GM23248 (cell line): ENCODE data around the gene NPHP4. TPM values are rescaled to one million over a fixed set of nuclear protein-coding genes. Genes with fewer than 3 reads are reported as not detected.

Experiments used
- DNase-seq: peaks from one replicate; pipeline ENCODE4 v3.0.0-alpha.2; 2015
- H2AFZ ChIP-seq: fragments of 200-600 bp; sonication (generic); 2 replicates; pipeline ENCODE4 v1.6.1; 2016; ENCODE audit warnings: antibody characterized with exemption
- H3F3A ChIP-seq: fragments of 200-600 bp; sonication (generic); 2 replicates; pipeline ENCODE4 v1.6.1; 2016; ENCODE audit warnings: mild to moderate bottlenecking, antibody characterized with exemption, mixed run types; ENCODE audit not compliant: insufficient read depth
- H3K27ac ChIP-seq: fragments of 200-600 bp; sonication (generic); 2 replicates; pipeline ENCODE4 v1.5.1; 2016; ENCODE audit warnings: mild to moderate bottlenecking
- H3K27me3 ChIP-seq: fragments of 200-600 bp; sonication (generic); replicated peaks from 2 replicates; pipeline ENCODE4 v1.6.1; 2016; ENCODE audit warnings: mild to moderate bottlenecking; ENCODE audit not compliant: insufficient read depth
- H3K36me3 ChIP-seq: fragments of 200-600 bp; sonication (generic); 2 replicates; pipeline ENCODE4 v1.6.1; 2016; ENCODE audit warnings: low read depth, mild to moderate bottlenecking
- H3K4me1 ChIP-seq: fragments of 200-600 bp; sonication (generic); 2 replicates; pipeline ENCODE4 v1.6.1; 2016; ENCODE audit warnings: mild to moderate bottlenecking; ENCODE audit not compliant: insufficient read depth
- H3K4me2 ChIP-seq: fragments of 200-600 bp; sonication (generic); one replicate; pipeline ENCODE4 v1.6.1; 2016; ENCODE audit warnings: mild to moderate bottlenecking; ENCODE audit not compliant: unreplicated experiment
- H3K4me3 ChIP-seq: fragments of 200-600 bp; sonication (generic); 2 replicates; pipeline ENCODE4 v1.5.1; 2016; ENCODE audit warnings: mild to moderate bottlenecking
- H3K79me2 ChIP-seq: fragments of 200-600 bp; sonication (generic); 2 replicates; pipeline ENCODE4 v1.6.1; 2016; ENCODE audit warnings: mild to moderate bottlenecking; ENCODE audit not compliant: insufficient read depth
- H3K9ac ChIP-seq: fragments of 200-600 bp; sonication (generic); 2 replicates; pipeline ENCODE4 v1.6.1; 2016; ENCODE audit warnings: mild to moderate bottlenecking
- H3K9me2 ChIP-seq: fragments of 200-600 bp; sonication (generic); 2 replicates; pipeline ENCODE4 v1.6.1; 2016; ENCODE audit warnings: mixed run types, mild to moderate bottlenecking, moderate library complexity; ENCODE audit not compliant: insufficient read depth
- H3K9me3 ChIP-seq: fragments of 200-600 bp; sonication (generic); one replicate; pipeline ENCODE4 v1.6.1; 2017; ENCODE audit warnings: low read depth
- H4K20me1 ChIP-seq: fragments of 200-600 bp; sonication (generic); 2 replicates; pipeline ENCODE4 v1.6.0; 2016; ENCODE audit not compliant: insufficient read depth
- EZH2 ChIP-seq: fragments of 200-600 bp; sonication (generic); IDR thresholded peaks from 2 replicates; pipeline ENCODE4 v1.6.1; 2018; ENCODE audit warnings: antibody characterized with exemption, mild to moderate bottlenecking; ENCODE audit not compliant: insufficient read depth, poor library complexity, severe bottlenecking
- EZH2phosphoT487 ChIP-seq: fragments of 200-600 bp; sonication (generic); IDR thresholded peaks from 2 replicates; pipeline ENCODE4 v1.6.1; 2018; ENCODE audit warnings: antibody characterized with exemption, moderate library complexity, mild to moderate bottlenecking, low read depth; ENCODE audit not compliant: insufficient read depth
- WGBS, 2 experiments: methylation state at CpG; one replicate each; pipeline ENCODE4 v1.1.6; 2015 to 2017; ENCODE audit warnings: low lambda C conversion rate in 2 of 2, low coverage in 1 of 2; ENCODE audit errors: missing lambda C conversion rate in 2 of 2; 5-methylcytosine and 5-hydroxymethylcytosine counted together
- in situ Hi-C: fragments of 300-500 bp; cut with MboI; formaldehyde crosslinking; loops from 2 replicates; pipeline ENCODE4 v1.15.0; 2020
- polyA plus RNA-seq: library from polyadenylated mRNA; unstranded; fragments of >200 nt; fragmentation: Nextera tagmentation; extraction: Ambion mirVana; gene quantifications from 2 replicates; pipeline ENCODE4 v1.2.1, GENCODE V29; 2016
- total RNA-seq: library from RNA; depleted of rRNA; stranded (reverse); fragments of >200 nt; shearing (Covaris generic); gene quantifications from 2 replicates; pipeline ENCODE4 v1.2.3, GENCODE V29; 2014

NPHP4 gene
- total and polyA plus RNA-seq, 2 experiments from 2014 or later = 4.0 to 4.2 TPM

- H2AFZ ChIP-seq = no peak overlapping the region
- 92 to 94% methylated on average over 9 of the region's 9 CpGs for WGBS, 2 experiments
- H3K9me2 ChIP-seq = no peaks in the 10 kb centered on the region
- no peak overlapping the region for H3K27ac ChIP-seq
- no peaks in the 10 kb centered on the region for H3K36me3 ChIP-seq
- no peaks in the 10 kb centered on the region for H3K27me3 ChIP-seq
- H3K79me2 ChIP-seq = no peaks in the 10 kb centered on the region
- in situ Hi-C loops = no loop called here
- no peaks in the 10 kb centered on the region for H4K20me1 ChIP-seq
- H3K4me2 ChIP-seq = no peak overlapping the region
- no peak overlapping the region for H3K4me3 ChIP-seq
- H3K9ac ChIP-seq = no peak overlapping the region
- no peak for DNase-seq
- H3K9me3 ChIP-seq = no peaks in the 10 kb centered on the region
- peaks cover 23% of the 10 kb centered on the region for H3K4me1 ChIP-seq
- no peak for TF ChIP-seq EZH2phosphoT487
- no peak for TF ChIP-seq EZH2
- no peaks in the 10 kb centered on the region for H3F3A ChIP-seq
Observed at GRCh38 chr1:5937373-5937857, 54.8 kb downstream of the NPHP4 start.

GRCh38 chr1:5936621-5937372, 55.4 kb downstream of the NPHP4 start:
- no peaks in the 10 kb centered on the region for H3K9me2 ChIP-seq
- H3K4me2 ChIP-seq = no peak overlapping the region
- no peak overlapping the region for H3K9ac ChIP-seq
- TF ChIP-seq EZH2phosphoT487 = no peak
- no peak for TF ChIP-seq EZH2
- H3K9me3 ChIP-seq = no peaks in the 10 kb centered on the region
- no peaks in the 10 kb centered on the region for H3F3A ChIP-seq
- H3K4me3 ChIP-seq = no peak overlapping the region
- no peak overlapping the region for H2AFZ ChIP-seq
- no peaks in the 10 kb centered on the region for H4K20me1 ChIP-seq
- H3K27ac ChIP-seq = no peak overlapping the region
- no peaks in the 10 kb centered on the region for H3K79me2 ChIP-seq
- in situ Hi-C loops = no loop called here
- WGBS, 2 experiments = 98 to 99% methylated on average over 13 of the region's 13 CpGs
- no peak for DNase-seq
- H3K27me3 ChIP-seq = no peaks in the 10 kb centered on the region
- H3K4me1 ChIP-seq = peaks cover 23% of the 10 kb centered on the region
- no peaks in the 10 kb centered on the region for H3K36me3 ChIP-seq

GRCh38 chr1:5936126-5936525, 56.1 kb downstream of the NPHP4 start:
- Histone ChIP-seq H3K9me3 (no peaks in the 10 kb centered on the region), H3K79me2 (no peaks in the 10 kb centered on the region), H3K27ac (no peak overlapping the region), H3K4me2 (no peak overlapping the region), H3K4me1 (peaks cover 23% of the 10 kb centered on the region), H3K36me3 (no peaks in the 10 kb centered on the region), H3K9me2 (no peaks in the 10 kb centered on the region), H3K9ac (no peak overlapping the region), H2AFZ (no peak overlapping the region), H3K27me3 (no peaks in the 10 kb centered on the region), H3K4me3 (no peak overlapping the region), H4K20me1 (no peaks in the 10 kb centered on the region), H3F3A (no peaks in the 10 kb centered on the region)
- TF ChIP-seq EZH2phosphoT487 (no peak), EZH2 (no peak)
- DNase-seq = no peak
- WGBS, 2 experiments = 91 to 97% methylated on average over 5 of the region's 5 CpGs
- in situ Hi-C loops = no loop called here

- Histone ChIP-seq H3K79me2 (no peaks in the 10 kb centered on the region), H3K4me3 (no peak overlapping the region), H3F3A (no peaks in the 10 kb centered on the region), H3K36me3 (0 out of 2 replicates have a peak, but pooled peaks cover 4% of the 10 kb centered on the region), H3K27me3 (no peaks in the 10 kb centered on the region), H3K9me3 (no peaks in the 10 kb centered on the region), H3K4me2 (no peak overlapping the region), H3K4me1 (peaks cover 23% of the 10 kb centered on the region), H3K9ac (no peak overlapping the region), H2AFZ (no peak overlapping the region), H3K27ac (no peak overlapping the region), H4K20me1 (no peaks in the 10 kb centered on the region), H3K9me2 (no peaks in the 10 kb centered on the region)
- in situ Hi-C loops = no loop called here
- TF ChIP-seq EZH2phosphoT487 (no peak), EZH2 (no peak)
- 46 to 55% methylated on average over 6 of the region's 6 CpGs for WGBS, 2 experiments
- DNase-seq = no peak
Observed at GRCh38 chr1:5935026-5935425, 57.2 kb downstream of the NPHP4 start.
